EL (cell line): ENCODE measurements around the gene CPLX3.
"Not testable (repeated sequence)": the region's sequence is repeated elsewhere in the genome, so short reads cannot be mapped to it uniquely, and the experiment has no call there.

ENCODE experiments used
- DNase-seq: peaks from one replicate; pipeline ENCODE4 v3.0.0-alpha.2; 2016

CPLX3 gene

DNA sequence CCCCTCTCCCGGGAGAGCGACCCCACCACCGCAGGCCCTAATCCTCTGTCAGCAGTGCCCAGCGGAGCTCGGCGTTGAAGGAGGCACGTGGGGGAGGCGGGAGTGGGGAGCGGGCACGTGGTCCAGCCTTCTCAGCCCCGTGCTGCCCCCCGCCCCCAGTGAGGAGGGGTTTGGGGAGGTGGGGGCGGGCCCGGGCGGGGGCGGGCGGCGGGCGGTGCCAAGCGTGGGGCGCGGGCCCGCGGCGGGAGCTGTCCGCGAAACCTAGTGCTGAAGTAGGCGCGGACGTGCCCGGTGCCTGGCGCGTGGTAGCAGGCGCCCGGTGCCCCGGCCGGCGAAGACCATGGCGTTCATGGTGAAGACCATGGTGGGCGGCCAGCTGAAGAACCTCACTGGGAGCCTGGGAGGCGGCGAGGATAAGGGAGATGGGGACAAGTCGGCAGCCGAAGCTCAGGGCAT lies at the start of gene CPLX3:
Gene CPLX3, plus strand, starts transcription at position 264 of the 456 bp plus-strand sequence. Its CDS starts 77 bp downstream, at position 341.
- no peak for DNase-seq

DNA sequence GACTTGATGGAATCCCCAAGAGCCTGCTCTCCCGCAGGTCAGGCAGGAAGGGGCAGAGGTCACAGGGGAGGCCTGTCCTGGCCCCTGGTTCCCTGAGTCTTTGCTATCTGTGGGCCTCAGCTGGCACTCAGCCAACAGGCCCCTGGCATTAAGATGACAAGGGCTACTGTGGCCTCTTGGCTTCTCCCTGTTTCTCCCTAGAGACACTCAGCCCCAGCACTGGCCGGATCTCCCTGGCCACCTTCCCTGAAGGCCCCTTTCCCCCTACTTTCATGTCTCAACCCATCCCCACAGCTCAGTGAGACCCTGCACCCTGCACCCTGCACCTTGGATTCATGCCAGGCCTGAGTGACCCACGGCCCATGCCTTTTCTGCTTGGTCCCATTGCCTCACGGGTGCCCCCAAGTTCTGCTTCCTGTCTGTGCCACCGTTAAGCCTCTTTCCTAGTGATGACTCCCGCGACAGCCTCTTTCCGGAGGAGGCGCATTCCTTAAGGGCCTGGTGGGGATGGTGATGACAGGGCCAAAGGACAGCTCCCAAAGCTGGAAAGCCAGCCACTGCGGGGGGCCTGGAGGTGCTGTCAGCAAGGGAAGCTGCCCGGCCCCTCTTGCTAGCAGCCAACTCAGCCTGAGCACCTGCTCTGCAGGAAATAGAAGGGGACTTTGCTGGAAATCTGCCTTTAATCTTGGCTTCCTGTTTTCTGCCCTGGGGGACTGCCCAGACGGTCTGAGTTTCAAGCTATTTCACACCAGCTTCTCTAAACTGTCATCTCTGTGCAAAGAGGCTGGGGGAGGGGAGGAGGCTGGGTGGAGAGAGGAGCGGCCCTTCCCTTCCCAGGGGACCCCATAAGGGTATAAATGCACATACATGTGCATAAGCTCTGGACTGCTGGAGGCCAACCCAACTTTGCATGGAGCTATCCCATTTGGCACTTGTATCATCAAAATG lies 49.3 kb upstream of the CPLX3 start:
- DNase-seq = peak; percentile 44

DNA sequence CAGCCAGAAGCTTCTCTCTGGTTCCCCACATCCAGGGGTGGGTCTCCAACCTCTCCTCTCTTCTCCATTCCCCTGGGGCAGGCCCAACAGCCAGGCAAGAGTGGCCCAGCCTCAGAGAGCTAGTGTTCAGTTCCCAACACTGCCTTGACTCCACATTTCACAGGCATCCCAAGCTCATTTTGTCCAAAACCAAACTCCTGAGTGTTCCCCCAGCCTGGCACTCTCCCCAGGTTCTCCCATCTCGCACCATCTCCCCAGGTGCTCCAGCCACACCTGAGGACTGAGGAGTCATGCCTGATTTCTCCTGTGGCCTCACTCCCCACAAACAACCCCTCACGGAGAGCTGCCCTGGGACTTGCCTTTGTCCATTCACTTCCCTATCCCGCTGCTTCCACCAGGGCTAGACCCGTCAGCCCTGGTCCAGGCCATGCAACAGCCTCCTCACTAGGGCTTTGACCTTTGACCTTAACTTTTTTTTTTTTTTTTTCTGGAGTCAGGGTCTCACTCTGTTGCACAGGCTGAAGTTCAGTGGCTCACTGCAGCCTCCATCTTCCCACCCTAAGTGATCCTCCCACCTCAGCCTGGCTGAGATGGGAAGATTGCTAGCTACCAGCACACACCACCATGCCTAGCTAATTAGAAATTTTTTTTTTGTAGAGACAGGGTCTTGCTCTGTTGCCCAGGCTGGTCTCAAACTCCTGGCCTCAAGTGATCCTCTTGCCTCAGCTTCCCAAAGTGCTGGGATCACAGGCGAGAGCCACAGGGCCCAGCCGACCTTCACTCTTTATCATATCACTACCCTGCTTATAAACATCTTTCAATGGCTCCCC lies 48.4 kb upstream of the CPLX3 start:
- DNase-seq = no peak

GRCh38 chr15:74778599-74778970 lies 47.8 kb upstream of the CPLX3 start:
- DNase-seq = no peak

GRCh38 chr15:74779162-74779648 lies 47.2 kb upstream of the CPLX3 start:
- DNase-seq = no peak

GRCh38 chr15:74780523-74781430 lies 45.6 kb upstream of the CPLX3 start:
- peak; percentile 38 for DNase-seq

DNA sequence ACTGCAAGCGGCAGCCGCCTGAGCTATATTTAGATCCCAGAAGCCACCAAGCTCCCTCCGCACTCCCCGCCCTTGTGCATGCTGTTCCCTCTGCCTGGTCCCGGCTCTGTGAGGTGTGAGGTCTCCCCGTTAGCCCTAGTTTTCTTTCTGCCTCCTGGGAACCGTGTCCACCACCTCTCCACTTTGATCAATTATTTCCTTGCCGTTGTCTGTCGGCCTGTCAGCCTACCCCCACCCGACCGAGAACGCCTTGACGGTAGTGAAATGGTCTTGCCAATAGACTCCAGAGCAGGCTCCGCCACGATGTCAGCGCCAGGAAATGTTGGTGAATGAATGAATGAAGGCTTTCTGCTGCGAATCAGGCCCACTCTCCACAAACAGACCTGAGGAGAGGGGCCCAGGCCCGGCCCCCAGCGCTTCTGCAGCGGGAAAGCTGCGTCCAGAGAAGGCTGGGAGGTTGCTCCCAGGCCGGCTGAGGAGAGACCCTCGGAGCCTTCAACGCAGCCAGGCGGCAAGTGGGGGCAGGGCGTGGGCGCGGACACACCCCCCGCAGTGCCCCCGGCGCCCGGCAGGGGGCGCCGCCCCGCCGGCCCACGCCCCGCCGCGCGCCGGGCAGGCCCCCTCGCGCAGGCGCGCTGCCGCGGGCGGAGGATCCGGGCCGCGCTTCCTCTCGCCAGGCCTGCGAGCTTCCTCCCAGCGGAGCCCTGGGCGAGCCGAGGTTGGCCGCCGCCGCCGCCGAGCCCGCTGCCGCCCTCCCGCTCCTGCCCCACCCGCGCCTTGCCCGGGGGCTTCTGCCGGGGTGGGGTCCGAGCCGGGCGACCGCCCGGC lies 44.8 kb upstream of the CPLX3 start, which contains the start of gene CSK:
Gene CSK, plus strand, starts transcription at position 650 of the 828 bp plus-strand sequence. CDS start 16,218 bp downstream, outside the sequence.
- peak; percentile 75 for DNase-seq

GRCh38 chr15:74782259-74783071 lies 44.0 kb upstream of the CPLX3 start:
- DNase-seq = peak; percentile 33

GRCh38 chr15:74783072-74783807 lies 43.2 kb upstream of the CPLX3 start:
- DNase-seq = peak; percentile 60

- DNase-seq = no peak
These were observed 42.6 kb upstream of the CPLX3 start for GRCh38 chr15:74783808-74784175.

DNA sequence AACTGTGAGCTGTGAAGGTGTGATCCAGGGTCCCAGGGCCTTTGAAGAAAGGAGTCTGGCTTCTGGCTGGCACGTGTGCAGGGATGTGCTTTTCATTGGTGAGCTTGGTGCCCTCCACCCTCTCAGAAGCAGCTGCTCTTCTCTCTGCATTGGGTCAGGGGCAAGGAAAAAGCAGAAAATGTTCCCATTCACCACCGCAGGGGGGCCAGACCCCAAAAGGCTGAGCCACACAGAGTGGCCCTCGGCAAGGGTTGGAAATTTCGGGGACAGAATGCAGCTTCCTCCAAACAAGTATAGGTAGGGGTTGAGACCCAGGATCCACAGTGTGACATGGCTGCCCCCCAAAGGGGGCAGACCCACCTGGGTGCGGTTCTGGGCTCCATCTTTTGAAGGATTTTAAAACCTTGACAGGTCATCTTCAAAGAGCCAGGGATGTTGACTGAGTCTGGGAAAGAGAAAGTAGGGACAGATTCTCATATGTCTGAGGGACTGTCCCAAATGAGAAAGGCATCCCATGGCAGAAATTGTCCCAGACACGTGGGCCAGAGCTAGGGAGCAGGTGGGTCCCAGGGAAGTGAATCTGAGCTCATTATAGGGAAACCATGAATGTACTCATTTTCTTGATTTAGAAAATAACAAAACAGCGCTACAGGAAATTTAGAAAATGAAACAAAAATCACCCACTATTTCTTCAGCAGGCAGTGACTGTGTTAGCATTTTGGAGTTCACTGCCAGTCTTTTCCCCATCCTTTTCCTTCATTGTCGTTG lies 41.8 kb upstream of the CPLX3 start:
- no peak for DNase-seq

DNA sequence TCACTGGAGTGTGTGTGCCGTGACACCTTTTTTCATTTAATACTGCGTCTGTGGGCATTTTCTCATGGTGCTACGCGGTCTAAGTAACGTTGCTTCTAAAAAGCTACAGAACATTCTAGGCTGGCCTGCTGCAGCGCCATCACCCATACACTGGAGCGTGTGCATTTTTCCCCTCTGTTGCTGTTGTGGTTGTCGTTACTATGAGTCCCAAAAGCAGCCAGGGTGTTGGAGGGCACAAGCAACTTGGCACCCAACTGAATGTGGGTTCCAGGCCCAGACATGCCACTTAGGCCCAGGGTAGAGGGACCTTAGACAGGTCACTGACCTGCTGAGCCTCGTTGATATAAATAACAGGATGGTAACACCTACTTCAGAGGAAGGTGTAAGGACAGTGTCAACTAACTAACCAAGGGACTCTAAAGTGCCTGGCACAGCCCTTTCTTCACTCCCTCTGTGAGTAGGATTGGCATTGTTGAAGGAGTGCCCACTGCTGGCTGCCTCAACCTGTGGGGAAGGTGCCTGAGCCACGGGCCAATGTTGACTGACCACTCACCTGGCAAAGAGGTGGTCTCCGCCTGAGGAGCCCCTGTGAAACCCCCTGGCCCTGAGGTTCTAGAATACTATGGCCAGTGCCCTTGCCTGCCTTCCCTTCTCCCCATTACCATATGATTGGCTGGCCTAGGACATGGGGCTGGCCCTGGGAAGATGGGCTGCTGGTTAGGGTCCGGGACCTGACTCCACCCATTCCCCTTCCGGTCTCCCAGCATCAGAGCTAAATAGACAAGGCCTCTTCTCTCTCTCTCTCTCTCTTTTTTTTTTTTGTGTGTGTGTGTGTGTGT lies 41.0 kb upstream of the CPLX3 start:
- DNase-seq = no peak

- not testable (repeated sequence) for DNase-seq
These were observed 40.3 kb upstream of the CPLX3 start for GRCh38 chr15:74786081-74786480.

- no peak for DNase-seq
These were observed 39.8 kb upstream of the CPLX3 start for GRCh38 chr15:74786551-74787165.

GRCh38 chr15:74787251-74788041 lies 39.0 kb upstream of the CPLX3 start:
- peak; percentile 70 for DNase-seq

- DNase-seq = no peak
These were observed 38.3 kb upstream of the CPLX3 start for GRCh38 chr15:74788042-74788682.
